Upper lobe of left lung (tissue), 4 donors: ENCODE measurements around the gene ELP6.

Source experiments
- POLR2A ChIP-seq, 4 donors: fragments of 450-650 bp; IDR thresholded peaks; one replicate each; pipeline ENCODE4 v1.5.1; 2016 to 2017; ENCODE audit warnings: antibody characterized with exemption in 4 of 4, mild to moderate bottlenecking in 2 of 4
- TF ChIP-seq, protein P1 (sequence below), 6 experiments: fragments of 450-650 bp in 4 of 6; fragments of 200-600 bp in 2 of 6; sonication (generic) in 2 of 6; IDR thresholded peaks; one replicate each; pipeline ENCODE4 v1.5.1; 2016 to 2019; ENCODE audit warnings: antibody characterized with exemption in 6 of 6

DNA sequence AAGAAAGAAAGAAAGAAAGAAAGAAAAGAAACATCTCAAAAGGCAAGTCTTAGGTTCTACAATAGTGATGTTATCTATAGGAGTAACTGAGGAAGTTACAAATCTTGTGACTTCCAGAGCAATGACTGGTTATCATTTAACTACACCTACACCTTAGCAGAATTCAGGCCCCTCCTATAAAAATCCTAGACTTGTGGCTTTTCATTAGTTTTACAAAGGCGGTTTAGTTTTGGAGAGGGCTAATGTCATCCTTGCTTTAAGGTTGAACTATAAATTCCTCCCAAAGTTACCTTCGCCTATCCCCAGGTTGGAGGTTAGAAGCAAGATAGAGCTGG is 33.7 kb downstream of the ELP6 start:
- TF ChIP-seq, protein P1, sequence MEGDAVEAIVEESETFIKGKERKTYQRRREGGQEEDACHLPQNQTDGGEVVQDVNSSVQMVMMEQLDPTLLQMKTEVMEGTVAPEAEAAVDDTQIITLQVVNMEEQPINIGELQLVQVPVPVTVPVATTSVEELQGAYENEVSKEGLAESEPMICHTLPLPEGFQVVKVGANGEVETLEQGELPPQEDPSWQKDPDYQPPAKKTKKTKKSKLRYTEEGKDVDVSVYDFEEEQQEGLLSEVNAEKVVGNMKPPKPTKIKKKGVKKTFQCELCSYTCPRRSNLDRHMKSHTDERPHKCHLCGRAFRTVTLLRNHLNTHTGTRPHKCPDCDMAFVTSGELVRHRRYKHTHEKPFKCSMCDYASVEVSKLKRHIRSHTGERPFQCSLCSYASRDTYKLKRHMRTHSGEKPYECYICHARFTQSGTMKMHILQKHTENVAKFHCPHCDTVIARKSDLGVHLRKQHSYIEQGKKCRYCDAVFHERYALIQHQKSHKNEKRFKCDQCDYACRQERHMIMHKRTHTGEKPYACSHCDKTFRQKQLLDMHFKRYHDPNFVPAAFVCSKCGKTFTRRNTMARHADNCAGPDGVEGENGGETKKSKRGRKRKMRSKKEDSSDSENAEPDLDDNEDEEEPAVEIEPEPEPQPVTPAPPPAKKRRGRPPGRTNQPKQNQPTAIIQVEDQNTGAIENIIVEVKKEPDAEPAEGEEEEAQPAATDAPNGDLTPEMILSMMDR (IDR thresholded peaks at IDR 0.05) = no peak
- TF ChIP-seq POLR2A (IDR thresholded peaks at IDR 0.05) = no peak
